Suprapubic skin (tissue), 4 donors: ENCODE data around the gene PSG4. TPM values are rescaled to one million over a fixed set of nuclear protein-coding genes. Genes with fewer than 3 reads are reported as not detected.
"Not testable (repeated sequence)": the region's sequence is repeated elsewhere in the genome, so short reads cannot be mapped to it uniquely, and the experiment has no call there.

Source experiments
- DNase-seq, 2 donors: peaks; one replicate each; pipeline ENCODE4 v3.0.0-alpha.2; 2019; ENCODE audit warnings: low spot score in 2 of 2
- H3K27ac ChIP-seq: fragments of 200-600 bp; sonication (generic); one replicate; pipeline ENCODE4 v1.5.1; 2019
- H3K27me3 ChIP-seq: fragments of 200-600 bp; sonication (generic); one replicate; pipeline ENCODE4 v1.5.1; 2019
- H3K36me3 ChIP-seq: fragments of 200-600 bp; sonication (generic); one replicate; pipeline ENCODE4 v1.5.1; 2019
- H3K4me1 ChIP-seq: fragments of 200-600 bp; sonication (generic); one replicate; pipeline ENCODE4 v1.5.1; 2019
- H3K4me3 ChIP-seq: fragments of 200-600 bp; sonication (generic); one replicate; pipeline ENCODE4 v1.5.1; 2019; ENCODE audit warnings: mild to moderate bottlenecking
- H3K9me3 ChIP-seq: fragments of 200-600 bp; sonication (generic); one replicate; pipeline ENCODE4 v1.5.1; 2019
- EP300 ChIP-seq: sonication (generic); formaldehyde crosslinking; IDR thresholded peaks from one replicate; pipeline ENCODE4 v1.6.1; 2017; ENCODE audit warnings: antibody characterized with exemption
- POLR2A ChIP-seq, 2 donors: fragments of 450-650 bp; IDR thresholded peaks; one replicate each; pipeline ENCODE4 v1.6.1; 2017; ENCODE audit warnings: antibody characterized with exemption in 2 of 2, mild to moderate bottlenecking in 2 of 2, moderate library complexity in 2 of 2
- POLR2AphosphoS5 ChIP-seq, 3 donors: sonication (generic); formaldehyde crosslinking; IDR thresholded peaks; one replicate each; pipeline ENCODE4 v1.6.1; 2017; ENCODE audit warnings: antibody characterized with exemption in 3 of 3
- WGBS: methylation state at CpG from one replicate; pipeline ENCODE4 v1.1.5; 2018; 5-methylcytosine and 5-hydroxymethylcytosine counted together
- total RNA-seq, 4 donors: library from RNA; depleted of rRNA; stranded (reverse); fragments of >200 nt; gene quantifications; one replicate each; pipeline ENCODE4 v1.1.0, GENCODE V29; 2016
- TF ChIP-seq, protein P1 (sequence below), 2 donors: fragments of 200-600 bp in 1 of 2; fragments of 450-650 bp in 1 of 2; sonication (generic) in 1 of 2; IDR thresholded peaks; one replicate each; pipeline ENCODE4 v1.5.1; 2016 to 2019; ENCODE audit warnings: antibody characterized with exemption in 2 of 2, mild to moderate bottlenecking in 1 of 2, moderate library complexity in 1 of 2

The PSG4 gene
- total RNA-seq, 4 donors from 2014 or later, result 6.2 to 17.0 (median 8.3) TPM; not detected in 1

DNA sequence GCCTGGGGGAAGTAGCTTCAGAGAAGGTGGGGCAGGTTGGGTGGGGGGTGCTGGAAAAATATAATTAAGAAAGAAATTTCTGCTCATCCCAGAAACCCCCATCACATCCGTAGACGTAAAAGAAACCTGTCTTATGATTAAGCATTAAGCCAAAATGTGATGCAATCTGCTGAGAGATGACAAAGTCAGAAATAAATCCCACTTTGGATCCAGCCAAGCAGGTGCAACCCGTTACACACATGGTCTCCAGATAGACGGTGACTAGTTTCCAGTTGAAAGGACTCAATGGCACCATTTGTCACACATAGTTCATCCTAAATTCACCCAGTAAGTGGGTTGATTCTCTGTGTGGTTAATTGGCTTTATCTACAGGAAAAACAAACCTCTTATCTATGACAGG lies 53.2 kb downstream of the PSG4 start:
- peaks cover 10% of the 10 kb centered on the region for H3K4me1 ChIP-seq
- no peak for DNase-seq
- 39% methylated on average over 4 of the region's 4 CpGs for WGBS
- H3K27ac ChIP-seq, result no peak overlapping the region
- no peaks in the 10 kb centered on the region for H3K27me3 ChIP-seq
- H3K9me3 ChIP-seq, result no peaks in the 10 kb centered on the region
- no peak overlapping the region for H3K4me3 ChIP-seq
- H3K36me3 ChIP-seq, result no peaks in the 10 kb centered on the region
- TF ChIP-seq EP300 (no peak), POLR2AphosphoS5 (IDR thresholded peaks at IDR 0.05) (no peak), POLR2A (IDR thresholded peaks at IDR 0.05) (no peak)
- TF ChIP-seq, protein P1, sequence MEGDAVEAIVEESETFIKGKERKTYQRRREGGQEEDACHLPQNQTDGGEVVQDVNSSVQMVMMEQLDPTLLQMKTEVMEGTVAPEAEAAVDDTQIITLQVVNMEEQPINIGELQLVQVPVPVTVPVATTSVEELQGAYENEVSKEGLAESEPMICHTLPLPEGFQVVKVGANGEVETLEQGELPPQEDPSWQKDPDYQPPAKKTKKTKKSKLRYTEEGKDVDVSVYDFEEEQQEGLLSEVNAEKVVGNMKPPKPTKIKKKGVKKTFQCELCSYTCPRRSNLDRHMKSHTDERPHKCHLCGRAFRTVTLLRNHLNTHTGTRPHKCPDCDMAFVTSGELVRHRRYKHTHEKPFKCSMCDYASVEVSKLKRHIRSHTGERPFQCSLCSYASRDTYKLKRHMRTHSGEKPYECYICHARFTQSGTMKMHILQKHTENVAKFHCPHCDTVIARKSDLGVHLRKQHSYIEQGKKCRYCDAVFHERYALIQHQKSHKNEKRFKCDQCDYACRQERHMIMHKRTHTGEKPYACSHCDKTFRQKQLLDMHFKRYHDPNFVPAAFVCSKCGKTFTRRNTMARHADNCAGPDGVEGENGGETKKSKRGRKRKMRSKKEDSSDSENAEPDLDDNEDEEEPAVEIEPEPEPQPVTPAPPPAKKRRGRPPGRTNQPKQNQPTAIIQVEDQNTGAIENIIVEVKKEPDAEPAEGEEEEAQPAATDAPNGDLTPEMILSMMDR (IDR thresholded peaks at IDR 0.05), result no peak

- not testable (repeated sequence) for DNase-seq, H3K4me3 ChIP-seq, H3K9me3 ChIP-seq, H3K27ac ChIP-seq, H3K36me3 ChIP-seq, H3K27me3 ChIP-seq
- 67% methylated on average over 7 of the region's 7 CpGs for WGBS
- peaks cover 10% of the 10 kb centered on the region for H3K4me1 ChIP-seq
Observed at GRCh38 chr19:43149788-43150187, 55.6 kb downstream of the PSG4 start.

DNA sequence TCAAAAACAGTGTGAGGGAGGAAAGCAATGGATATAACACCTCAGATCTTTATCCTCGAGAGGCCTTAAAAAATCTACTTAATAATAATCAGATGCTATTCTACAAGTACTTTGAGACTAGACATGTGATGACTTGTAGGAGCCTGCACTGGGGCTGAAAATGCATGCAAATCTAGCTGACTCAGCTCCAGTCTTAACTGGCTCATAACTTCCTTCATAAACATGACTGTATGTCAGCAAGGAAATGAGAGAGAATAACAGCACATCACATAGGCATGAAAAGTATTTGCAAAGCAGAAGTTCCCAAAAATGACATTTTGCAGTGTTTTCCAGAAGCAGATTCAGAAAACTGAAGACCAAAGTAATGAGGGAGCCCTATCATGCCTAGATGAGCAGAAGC lies 57.2 kb downstream of the PSG4 start:
- Histone ChIP-seq H3K4me3 (no peak overlapping the region), H3K36me3 (no peaks in the 10 kb centered on the region), H3K9me3 (no peaks in the 10 kb centered on the region), H3K27me3 (no peaks in the 10 kb centered on the region), H3K27ac (peak overlapping the region; percentile 41), H3K4me1 (peaks cover 10% of the 10 kb centered on the region)
- no peak for DNase-seq
- 36% methylated on average over 1 of the region's 1 CpG for WGBS
- no peak for TF ChIP-seq POLR2A (IDR thresholded peaks at IDR 0.05)

Other genes starting within 250 kb of the PSG4 start
- not detected for gene PSG11, start 179.2 kb downstream of the PSG4 start, total RNA-seq
- under 1 TPM in 1 of 4 donors, not detected in 3; 0.51 TPM for gene PSG2, start 122.9 kb downstream of the PSG4 start, total RNA-seq
- gene PSG5, start 19.1 kb downstream of the PSG4 start, total RNA-seq, result under 1 TPM in 2 of 4 donors, not detected in 2; 0.47 to 0.51 TPM
- gene PSG9, start 63.9 kb upstream of the PSG4 start, total RNA-seq, result not detected
- 1 to 10 TPM in 2 of 4 donors, under 1 TPM in 2; 0.31 to 2.6 (median 1.5) TPM for gene CD177, start 148.0 kb upstream of the PSG4 start, total RNA-seq
- gene TEX101, start 209.3 kb upstream of the PSG4 start, total RNA-seq, result not detected